GM15510 (cell line): ENCODE measurements around the gene MRPL34.

ENCODE experiments used
- POLR2A ChIP-seq: IDR thresholded peaks from 3 replicates; pipeline ENCODE4 v1.6.1; 2011; ENCODE audit warnings: borderline replicate concordance; ENCODE audit not compliant: insufficient read length; ENCODE audit errors: extremely low read depth

The MRPL34 gene

GRCh38 chr19:17327654-17328516 is 22.2 kb downstream of the MRPL34 start:
- TF ChIP-seq POLR2A, result no peak

DNA sequence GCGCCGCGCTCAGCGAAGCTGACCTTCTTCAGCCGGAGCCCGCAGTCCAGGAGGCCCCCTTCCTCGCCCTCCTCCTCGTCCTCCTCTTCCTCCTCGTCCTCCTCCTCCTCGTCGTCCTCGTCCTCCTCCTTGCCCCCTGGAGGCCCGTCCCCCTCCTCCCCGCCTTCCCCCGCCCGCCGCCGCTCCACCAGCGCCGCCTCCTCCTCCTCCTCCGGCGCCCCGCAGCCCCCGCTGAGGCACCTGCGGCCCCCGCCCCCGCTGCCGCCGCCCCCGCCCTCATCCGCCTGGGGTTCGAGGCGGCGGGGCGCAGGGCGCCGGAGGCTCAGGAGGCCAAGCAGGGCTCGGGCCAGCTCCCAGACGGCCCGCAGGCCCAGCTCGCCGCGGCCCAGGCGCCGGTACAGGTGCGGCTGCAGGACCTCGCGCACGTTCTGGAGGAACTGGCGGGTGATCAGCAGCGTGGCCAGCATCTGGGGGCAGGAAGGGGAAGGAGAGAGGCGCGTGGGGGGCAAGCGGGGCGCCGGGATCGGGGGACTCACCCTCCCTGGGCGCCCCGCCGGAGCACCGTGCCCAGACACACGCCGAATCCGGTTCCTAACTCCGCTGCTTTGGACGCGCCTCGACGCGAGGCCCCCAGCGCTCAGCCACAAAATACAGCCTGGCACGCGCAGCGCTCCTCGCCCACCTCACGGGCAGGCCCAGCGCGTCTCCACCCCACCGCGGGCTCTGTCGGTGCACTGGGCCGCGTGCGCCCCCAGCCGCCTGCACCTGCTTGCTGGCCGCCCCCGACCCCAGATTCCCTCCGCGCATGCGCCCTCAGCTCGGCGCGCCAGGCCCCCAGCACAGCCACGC is 23.1 kb downstream of the MRPL34 start:
- no peak for TF ChIP-seq POLR2A

DNA sequence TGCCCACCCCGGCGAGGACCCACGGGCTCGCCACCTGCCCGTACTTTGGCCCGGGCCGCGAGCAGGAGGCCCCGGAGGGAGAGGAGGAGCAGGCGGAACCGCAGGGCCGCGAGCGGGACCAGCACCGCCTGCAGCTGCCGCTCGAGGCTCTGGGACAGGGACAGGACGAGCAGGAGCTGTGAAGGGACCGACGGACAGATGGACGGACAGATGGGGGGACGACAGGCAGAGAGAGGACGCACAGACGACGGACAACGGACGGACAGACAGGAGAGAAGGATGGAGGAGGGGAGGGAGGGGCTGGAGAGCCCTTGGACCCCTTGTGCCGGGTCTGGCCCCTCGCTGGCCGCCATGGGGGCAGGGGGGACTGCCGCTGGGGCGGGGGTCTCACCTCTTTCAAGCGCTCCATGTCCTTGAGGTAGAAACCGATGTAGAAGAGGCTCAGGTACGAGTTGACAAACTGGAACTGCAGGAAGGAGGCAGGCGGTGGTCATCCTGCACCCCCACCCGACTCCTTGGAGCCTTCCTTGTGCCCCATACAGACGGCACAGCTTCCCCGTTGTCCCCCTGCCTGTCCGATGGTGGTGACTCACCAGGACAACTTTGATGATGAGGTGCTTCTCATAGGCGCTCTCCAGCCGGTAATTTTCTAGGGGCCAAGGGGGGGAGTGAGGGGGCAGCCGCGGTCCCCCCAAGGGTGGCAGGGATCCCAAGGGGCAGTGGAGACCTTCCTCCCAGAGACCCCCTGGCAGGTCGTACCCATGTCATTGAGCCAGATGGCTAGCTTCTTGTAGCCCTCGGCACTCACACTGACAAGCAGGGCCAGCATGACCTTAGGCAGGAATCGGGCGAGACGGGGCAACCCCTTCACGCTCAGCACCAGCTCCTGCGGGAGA is 23.9 kb downstream of the MRPL34 start:
- TF ChIP-seq POLR2A, result no peak

- no peak for TF ChIP-seq POLR2A
Observed at GRCh38 chr19:17330262-17331044, 24.8 kb downstream of the MRPL34 start.

DNA sequence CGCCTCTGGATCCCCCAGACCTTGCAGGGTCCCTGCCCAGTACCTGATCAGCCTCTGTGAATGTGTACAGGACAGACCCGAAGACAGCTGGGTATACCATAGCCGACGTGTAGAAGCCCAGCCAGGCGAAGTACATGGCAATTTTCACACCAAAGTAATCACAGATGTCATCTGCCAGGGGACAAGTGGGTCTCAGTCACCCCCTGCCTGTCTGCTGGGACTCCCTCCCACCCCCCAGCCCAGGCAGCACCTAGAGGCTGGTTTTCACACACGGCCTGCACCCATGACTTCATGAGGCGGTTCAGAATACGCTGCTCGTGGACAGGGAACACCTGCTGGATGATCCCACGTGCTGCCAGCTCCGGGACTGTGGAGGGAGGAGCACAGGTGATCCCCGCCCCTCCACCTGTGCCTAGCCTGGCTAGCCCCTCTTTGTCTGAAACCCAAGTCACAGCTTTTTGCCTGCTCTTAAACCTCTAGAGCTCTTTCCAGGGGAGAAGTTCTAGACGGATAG is 25.4 kb downstream of the MRPL34 start:
- TF ChIP-seq POLR2A, result no peak

GRCh38 chr19:17332360-17332676 is 26.6 kb downstream of the MRPL34 start:
- no peak for TF ChIP-seq POLR2A

DNA sequence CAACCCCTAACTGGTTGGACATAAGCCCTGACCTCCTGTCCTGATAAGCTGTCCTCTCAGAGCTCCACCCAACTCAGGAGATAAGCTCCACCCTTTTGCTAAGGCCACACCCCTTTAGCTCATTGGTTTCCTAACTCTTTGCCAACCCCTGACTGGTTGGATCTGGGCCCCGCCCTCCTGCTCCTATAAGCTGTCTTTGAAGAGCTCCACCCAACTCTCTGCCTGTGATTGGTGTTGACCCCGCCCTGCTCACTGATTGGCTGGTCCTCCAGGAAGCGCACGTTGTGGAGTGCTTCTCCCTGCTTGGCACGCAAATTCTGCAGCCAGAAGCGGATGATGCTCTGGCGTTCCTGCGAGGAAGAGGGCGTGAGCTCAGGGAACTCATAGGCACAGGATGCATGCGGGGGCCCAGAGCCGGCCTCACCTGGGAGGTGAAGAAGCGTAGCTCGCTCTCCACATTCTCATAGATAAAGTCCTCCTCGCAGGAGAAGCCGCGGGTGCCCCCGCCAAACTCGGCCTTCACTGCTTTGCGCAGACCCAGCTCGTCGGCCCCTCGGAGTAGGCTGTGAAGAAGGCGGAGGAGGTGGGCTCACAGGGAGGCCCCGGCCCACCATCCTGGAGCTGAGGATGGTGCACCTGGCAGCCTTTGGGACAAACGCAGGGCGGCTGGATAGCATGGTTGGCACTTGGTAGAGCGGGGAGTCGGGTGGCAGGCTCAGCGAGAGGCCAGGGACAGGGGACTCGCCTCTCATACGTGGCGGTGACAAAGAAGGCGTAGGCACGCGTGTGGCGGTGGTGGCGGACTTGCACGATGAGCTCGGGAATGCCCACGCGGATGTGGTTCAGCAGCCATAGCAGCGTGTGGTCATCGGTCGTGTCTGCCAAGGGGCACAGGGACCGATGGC is 27.3 kb downstream of the MRPL34 start:
- no peak for TF ChIP-seq POLR2A

- TF ChIP-seq POLR2A, result peak; percentile 27
Observed at GRCh38 chr19:17333611-17334413, 28.1 kb downstream of the MRPL34 start.

DNA sequence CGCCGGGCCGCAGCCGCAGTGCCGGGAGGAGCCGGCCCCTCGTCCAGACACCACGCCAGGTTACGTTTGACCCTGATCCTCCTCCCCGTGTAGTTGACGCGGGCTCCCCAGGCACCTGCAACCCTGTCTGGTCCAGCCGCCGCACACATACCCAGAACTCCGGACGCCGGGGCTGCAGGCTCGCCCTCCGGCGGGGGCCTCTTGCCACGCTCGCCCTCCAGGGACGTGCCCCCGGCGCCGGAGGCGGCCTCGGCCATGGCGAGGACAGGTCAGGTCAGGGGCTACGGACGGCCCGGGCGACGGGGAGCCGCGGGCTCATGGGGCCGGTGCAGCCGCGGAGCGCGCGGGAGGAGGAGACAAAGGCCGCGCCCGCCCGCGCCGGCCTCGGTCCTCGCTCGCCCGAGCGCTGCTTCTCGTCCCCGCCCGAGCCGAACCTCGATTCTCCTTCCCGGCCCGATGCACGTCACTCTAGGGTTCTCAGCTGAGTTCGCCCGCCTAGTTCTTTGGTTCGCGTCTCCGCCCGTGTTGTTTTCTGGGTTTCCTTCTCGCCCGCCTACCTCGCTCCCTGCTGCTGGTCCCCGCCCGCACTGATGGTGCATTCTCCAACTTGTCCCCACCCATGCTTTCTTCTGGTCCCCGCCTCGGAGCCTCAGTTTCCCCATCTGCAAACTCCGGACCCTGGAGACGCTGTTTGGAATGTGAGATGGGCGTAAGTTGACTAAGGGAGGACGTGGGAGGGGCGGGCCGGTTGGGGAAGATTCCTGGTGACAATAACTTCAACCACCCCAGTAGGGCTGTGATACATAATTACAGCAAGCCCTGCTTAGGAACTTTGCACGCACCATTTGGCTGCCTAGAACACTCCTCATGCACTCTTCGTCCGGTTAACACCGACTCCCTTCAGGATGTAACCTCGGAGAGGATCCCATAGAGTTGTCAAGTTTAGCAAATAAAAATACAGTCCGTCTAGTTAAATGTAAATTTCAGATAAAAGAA is 29.0 kb downstream of the MRPL34 start, which contains the start of gene ANO8:
TSS of gene ANO8 (minus strand) at position 442 of the 996 bp plus-strand sequence. CDS start at position 257, 185 bp downstream.
- TF ChIP-seq POLR2A, result peak; percentile 34

DNA sequence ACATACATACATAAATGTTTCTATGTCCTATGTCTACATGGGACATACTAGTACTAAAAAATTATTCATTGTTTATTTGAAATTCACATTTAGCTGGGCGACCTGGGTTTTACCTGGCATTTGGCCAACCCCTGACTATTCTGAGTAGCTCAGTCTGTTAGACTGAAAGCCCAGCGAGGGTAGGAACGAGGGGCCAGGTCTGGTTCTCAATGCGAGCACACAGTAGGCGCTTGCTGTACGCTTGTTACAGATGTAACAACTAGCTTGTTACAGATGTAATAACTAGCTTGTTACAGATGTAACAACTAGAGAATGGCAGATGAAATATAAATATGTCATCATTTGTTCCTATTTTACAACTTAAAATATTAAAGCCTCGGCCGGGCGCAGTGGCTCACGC is 29.9 kb downstream of the MRPL34 start:
- TF ChIP-seq POLR2A, result no peak
